GM21825 (cell line): ENCODE results near the gene CNTNAP3.
"Not testable (repeated sequence)": the region's sequence is repeated elsewhere in the genome, so short reads cannot be mapped to it uniquely, and the experiment has no call there.

Experiments
- ATAC-seq: cut with Tn5 transposase; IDR thresholded peaks from one replicate; pipeline ENCODE4 v1.9.1; 2021; ENCODE audit warnings: mild to moderate bottlenecking, moderate library complexity; ENCODE audit not compliant: unreplicated experiment

Gene CNTNAP3

DNA sequence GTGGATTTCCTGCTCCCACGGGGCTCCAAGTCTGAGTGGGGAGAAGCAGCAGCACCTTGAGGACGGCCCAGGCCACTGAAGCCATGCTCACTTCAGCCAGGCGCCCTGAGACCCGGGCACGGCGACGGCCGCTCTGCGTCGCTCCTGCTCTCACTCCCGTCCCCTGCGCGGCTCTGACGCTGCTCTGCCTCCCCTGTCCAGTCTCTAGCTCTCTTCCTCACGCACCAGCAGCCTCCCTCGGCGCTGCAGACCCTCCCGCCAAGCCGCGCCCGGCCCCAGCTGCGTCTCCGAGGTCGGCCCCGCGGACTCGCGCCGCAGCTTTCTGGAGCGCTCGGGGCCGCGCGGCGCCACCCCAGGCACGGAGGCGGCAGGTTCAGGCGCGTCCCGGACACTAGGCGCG lies at the start of gene CNTNAP3:
Gene CNTNAP3 (minus strand): TSS at position 188 of the 400 bp plus-strand sequence. CDS start 103 bp downstream, at position 85.
- ATAC-seq, result not testable (repeated sequence)

DNA sequence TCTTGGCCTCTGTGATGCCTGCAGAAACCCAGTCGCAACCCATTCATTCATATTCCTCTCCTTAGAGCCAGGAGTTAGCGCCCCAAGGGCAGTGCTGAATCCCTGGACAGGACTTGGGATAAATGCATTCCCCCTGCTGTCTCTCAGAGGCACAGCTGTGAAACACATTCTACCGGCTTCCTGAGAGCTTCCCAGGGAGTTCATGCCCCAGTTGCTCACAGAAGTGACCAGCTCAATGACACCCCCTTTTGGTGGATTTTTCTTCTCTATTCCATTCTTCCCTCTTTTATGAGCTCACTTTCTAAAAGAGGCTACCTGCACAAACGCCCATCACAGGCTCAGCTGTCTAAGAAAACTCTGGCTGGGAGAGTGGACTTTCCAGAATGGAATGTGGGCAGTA lies 8.0 kb downstream of the CNTNAP3 start:
- not testable (repeated sequence) for ATAC-seq

DNA sequence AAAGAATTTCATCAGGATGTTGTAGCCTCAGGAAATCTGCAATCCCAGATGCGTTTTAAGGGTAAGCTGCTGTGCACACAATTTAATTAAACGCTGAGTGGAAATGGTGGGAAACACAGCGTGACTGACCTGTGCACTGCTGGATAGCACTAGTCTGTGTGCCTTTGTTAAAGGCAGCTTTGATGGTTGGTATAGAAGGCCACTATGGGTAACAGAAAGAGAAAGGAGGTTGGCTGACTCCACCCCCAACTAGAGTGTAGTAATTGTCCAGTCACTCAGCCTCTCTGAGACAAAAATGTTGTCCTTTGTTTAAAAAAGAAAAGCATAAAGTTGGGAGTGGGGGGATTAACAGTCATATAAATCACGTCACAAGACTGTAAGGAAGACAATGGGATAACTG lies 45.5 kb downstream of the CNTNAP3 start:
- not testable (repeated sequence) for ATAC-seq

DNA sequence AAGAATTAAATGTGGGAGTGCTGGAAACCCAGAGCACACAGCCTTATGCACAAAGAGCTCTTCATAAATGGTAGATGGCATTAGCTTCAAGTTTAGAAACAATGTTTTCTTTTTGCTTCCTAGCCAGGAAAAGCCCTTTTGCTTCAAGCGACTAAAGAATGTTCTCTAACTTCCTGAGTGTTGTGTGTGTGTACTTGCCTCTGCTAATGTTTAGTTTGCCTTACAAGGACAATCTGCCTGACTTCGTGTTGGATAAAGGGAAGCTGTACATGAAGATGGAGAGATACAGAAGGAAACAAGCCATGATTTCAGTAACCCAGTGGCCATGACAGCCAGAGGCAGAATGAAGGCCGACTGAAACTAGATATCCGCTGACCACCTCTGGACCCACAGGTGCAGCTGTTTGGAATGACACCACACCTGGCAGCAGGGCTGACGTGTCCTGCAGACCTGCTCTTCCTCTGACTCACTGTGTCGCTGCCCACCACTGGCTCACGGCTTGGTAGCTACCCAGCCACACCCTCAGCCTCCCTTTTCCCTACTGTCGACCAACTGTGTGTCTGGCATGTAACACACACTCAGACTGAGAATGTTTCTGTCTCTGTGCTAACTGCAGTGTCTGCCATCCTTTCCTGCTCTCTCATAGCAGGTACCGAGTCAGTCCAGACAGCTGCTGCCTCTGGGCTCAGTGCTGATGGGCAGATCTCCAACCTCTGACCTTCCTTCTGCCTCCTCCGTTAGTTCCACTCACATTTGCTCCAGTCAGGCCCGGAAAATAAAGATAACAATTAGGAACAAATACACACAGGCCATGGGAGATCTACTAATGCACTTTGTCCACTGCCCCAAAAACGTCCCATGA lies 55.6 kb downstream of the CNTNAP3 start:
- ATAC-seq, result not testable (repeated sequence)

DNA sequence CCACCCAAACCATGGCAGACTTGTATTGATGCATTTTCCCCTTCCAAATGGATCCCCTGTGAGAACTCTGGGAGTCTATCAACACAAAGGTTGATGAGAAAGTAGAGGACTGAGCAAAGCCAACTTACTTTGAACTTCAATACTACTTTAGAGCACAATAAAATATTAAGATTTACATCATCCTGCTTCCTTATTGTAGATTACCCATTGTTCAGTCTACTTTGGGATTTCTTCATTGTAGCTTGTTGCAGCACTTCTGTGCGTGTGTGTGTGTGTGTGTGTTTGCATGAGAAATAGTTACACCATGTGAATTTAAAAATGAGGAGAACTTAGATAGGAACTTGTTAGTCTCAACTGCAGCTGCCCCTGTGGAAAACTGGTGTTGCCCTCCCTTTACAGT lies 72.0 kb downstream of the CNTNAP3 start:
- not testable (repeated sequence) for ATAC-seq

DNA sequence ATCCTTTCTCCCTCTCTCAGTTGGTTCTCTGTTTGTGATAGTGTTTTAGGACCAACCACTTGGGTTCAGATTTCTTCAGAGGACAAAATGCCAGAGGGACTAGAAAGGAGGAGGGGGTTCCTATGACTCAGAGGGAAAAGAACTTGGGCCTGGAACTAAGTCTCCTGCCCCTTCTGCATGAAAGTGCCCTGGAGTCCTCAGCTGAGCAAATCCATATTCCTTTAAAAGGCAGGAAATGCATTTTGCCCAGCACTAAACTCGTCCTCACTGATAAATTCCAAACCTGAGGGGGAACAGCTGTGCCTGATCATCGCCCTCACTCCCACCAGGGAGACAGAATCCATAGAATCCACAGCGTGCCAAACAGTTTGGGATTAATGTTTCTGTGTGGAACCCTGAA lies 78.2 kb downstream of the CNTNAP3 start:
- ATAC-seq, result not testable (repeated sequence)

DNA sequence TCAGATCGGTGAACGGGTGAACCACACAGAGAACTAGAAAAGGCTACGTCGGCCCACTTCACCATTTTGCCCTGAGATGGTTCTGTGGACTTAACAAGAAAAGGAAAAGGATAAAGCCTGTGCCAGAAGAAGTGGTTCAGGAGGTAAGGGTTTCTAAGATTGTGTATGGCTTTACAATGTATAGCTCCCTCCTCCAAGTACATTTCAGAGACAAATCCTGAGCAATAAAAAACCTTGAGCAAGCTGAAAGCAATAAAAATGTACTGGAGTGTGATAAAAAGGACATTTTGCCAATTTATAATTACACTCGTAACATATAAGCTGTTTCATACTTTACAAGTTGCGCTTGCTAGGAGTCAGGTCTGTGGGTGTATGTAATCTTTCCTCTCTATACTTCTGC lies 81.3 kb downstream of the CNTNAP3 start:
- not testable (repeated sequence) for ATAC-seq

DNA sequence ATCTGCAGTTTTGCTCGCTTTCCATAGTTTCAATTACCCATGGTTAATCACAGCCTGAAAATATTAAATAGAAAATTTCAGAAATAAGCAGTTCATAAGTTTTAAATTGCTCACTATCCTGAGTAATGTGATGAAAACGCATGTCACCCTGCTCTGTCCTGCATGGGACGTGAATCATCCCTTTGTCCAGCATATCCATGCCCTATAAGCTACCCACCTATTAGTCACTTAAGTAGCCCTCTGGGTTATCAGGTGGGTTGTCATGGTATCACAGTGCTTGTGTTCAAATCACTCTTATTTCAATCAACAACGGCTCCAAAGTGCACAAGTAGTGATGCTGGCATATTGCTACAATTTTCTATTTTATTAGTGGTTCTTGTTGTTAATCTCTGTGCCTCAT lies 82.1 kb downstream of the CNTNAP3 start:
- ATAC-seq, result not testable (repeated sequence)

DNA sequence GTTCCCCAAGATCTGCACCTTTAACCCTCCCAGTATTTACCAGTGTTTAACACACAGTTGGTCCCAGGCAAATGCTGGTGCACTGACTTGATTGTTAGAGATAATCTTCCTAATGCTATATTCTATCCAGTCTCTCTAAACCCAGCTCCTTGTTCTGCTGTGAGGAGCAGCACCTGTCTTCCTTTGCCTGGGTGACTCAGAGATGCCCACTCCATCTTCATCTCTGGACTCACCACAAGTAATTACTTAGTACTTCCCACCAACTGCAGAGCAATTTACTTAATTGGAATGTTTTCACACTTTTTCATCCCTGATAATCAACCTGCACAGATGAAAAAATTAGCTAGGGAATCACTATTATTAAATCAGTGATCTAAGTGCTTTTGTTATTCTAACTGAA lies 87.6 kb downstream of the CNTNAP3 start:
- not testable (repeated sequence) for ATAC-seq

DNA sequence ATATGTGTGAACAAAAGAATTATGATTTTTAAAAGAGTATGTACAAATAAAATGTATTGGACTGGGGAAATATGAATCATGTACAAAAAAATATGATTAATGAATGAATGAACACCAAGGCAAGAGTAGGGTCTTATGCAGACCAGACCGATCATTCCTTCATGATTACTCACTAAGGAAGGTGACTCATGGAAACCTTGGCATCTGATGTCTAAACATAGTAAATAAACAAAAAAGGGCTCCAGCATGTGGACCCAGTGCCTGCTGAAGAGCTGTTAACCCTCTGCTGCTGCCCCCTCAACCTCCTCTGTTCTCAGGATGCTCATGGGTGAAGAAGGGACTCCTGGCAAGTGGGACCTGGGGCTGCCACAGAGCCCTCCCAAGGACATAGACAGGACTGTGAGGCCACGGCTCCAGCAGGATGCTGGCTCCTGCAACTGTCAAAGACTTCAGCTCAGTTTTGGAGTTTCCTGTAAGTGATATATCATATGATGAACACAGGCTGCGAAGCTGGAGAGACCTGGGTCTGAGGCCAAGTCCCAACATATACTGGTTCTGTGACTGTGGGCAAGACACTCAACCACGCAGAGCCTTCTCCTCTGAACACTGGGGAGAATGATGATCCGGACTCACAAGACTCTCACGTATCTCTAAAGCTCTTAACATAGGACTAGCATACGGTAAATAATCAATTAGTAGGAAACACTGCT lies 89.8 kb downstream of the CNTNAP3 start:
- ATAC-seq, result not testable (repeated sequence)

DNA sequence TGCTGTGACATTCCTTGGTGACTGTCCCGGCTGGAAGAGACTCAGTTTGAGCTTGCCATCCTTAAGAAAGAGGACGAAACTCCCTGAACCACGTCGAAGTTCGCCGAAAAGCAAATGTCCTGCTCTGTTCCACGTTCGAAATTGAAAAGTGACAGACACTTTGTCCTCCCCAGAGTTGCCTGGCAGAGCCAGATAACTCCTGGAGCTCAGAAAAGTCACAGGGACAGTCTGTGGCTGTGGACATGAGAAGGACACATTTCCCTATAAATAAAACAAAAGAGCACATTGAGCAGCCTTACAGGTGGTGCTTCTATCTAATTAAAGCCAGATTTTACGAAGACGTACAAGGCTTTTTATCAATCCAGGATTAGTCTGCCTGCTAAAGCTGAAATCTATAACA lies 116.6 kb downstream of the CNTNAP3 start:
- ATAC-seq, result not testable (repeated sequence)

DNA sequence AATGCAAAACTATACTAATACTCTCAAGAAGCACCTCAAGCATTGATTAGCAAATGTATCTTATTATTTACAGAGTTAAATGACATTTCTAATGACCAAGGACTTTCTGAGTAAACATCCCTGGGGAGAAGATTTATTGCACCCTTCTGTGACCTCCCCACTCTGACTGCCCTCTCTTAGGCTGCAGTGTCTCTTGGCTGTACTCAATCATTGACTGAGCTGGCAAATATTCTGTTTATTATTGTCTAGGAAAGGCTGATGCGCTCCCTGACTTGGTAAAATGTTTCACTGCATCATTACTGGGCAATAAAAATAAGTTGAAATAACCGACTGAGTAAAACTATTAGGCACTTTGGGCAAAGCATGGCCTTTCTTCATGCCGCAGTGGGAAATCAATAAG lies 130.3 kb downstream of the CNTNAP3 start:
- ATAC-seq, result not testable (repeated sequence)

DNA sequence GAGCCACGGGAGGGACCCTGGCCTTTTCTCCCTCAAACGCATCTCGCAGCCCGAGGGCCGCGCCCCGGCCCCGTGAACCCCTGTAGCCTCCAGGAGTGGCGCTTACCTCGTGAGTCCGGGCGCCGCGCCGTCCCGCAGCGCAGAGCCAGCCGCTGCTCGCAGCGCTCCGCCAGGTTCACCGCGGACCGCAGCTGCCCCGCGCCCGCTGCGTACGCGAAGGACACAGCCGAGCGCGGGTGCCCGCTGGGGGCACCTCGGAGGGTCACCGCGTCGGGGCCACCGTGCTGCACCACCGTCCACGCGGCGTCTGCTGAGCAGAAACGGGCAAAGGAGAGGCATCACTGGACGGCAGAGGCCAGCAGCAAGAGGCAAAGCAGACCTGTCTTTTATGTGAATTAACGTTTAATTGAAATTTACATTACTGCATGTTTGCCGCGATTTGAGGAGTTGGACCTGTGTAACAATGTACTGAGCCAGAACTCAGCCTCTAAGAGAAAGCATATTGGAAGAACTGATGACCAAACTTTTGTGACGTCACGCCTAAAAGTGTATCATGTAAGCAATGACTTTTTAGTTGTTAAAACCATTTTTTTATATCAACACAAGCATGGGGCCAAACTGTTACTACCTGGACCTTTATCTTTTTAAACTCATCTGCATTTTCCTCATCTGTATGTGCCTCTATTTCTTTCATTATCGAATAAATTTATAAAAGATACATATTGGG lies 155.0 kb downstream of the CNTNAP3 start:
- ATAC-seq, result not testable (repeated sequence)

DNA sequence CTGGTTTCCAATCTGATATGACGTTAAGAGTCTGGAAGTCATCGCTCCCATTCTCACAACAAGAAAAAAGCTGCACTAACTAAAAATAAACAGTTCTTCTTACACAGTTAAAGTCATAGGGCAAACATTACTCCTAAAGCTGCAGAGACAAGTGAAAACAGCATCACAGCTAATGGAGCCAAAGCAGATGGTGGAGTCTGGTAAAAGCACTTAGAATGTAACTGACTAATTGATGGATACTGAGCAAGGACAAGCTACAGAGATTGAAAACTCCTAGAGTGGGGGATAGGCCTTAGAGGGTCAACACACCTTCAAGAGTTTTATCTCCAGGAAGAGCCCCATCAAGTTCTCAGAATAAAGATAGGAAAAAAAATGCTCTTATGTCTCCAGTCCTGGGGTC lies 166.6 kb downstream of the CNTNAP3 start:
- not testable (repeated sequence) for ATAC-seq

DNA sequence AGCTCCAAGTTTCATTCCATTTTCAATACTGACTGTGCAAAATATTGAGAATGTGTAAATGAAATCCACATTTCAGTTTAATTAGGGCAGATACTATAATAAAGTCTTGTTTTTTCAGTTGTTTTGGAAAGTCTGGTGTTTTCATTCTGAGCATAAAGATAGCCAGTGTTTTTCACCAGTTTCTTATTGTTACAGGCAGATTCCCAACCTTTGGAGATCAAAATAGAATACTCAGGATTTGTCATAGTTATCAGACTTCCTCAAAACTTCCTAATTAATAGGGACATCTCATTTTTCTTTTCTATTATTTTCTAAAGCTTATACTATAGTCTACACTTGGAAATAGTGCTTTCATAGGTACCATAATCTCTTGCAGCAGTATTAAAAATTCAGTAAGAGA lies 176.2 kb downstream of the CNTNAP3 start:
- ATAC-seq, result not testable (repeated sequence)

DNA sequence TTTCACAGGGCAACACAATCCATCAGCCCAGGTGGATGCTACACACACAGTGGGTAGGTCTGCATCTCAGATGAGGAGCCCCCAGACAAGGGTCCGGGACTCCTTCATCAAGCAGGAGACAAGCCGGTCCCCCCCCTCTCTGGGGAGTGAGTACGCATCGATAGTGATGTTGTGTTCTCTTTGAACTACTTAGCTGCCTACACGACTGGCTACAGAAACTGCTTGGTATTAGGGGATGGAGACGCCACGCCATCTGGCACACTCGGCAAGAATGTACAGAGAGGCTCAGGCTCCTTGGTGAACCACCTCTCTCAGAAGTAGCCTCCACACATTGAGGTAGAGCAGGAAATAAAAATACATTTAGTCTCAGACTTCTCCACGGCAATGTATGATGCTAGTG lies 179.8 kb downstream of the CNTNAP3 start:
- ATAC-seq, result no peak

DNA sequence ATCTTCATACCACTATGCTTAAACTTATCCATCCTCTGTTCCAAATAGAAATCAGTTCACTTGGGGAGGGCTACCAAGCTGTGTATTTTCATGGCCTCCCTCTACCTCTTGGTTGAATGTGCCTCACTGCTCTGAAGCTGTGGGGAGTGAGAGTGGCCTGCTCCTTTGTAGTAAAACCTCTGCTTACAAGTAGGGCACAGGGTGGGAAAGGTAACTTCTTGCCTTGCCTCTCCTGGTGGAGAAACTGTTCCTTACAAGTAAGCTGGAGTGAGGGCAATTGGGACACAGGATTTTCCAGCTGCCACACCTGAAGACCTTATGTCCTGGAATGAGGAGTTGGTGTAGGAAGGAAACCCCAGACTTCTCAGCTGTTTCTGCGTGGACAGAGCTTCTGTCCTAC lies 190.8 kb downstream of the CNTNAP3 start:
- ATAC-seq, result not testable (repeated sequence)

DNA sequence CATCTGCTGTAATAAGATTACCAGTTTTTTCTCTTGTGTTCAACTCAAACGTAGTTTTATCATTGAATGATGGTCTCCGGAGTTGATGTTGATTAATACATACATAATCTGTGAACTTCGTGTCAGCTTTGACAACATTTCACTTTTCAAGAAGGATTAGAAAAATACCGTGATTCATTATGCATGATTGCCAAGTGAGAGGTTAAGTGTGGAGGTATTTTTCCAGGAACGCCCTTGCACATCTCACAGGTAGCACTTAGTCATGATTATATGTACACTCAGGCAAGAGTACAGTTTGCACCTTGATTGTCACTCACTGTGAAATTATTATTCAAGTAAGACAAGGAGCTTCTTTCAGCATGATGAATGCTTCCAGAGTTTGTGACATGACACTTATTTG lies 202.7 kb downstream of the CNTNAP3 start:
- ATAC-seq, result not testable (repeated sequence)

DNA sequence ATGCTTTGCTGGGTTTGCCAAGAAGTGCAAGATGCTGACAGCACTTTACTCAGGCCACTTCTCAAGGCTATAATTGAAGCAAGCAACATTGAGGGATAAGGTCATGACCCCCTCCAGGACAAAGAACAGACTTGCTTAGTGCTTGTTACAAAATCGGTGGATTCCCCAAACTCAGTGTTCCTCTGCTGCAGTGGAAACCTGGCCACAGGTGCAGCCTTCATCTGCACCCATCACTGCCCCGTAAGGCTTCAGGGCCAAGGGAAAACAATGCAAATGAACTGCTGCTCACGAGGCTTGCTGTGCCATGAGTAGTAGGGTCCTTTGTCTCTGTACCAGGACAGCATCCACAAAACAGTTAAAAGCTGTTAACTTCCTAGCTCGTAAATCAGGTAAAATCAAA lies 205.4 kb downstream of the CNTNAP3 start:
- not testable (repeated sequence) for ATAC-seq

DNA sequence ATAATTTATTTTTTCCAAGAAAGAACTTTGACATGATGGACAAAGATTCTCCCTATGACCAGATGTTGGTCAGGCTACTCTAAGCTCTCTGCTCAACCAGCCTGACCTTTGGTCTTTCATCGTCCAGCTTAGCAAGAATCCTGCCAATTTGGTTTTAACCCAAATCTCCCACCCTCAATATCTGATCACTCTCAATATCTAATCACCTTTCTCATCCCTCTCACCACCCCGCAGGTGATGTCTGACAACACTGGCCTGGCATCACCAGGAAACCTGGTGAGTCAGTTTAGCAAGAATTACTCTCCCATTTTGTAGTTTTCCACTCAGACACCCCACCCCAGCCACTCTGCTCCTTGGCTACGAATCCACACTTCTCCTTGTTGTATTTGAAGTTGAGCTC lies 207.9 kb downstream of the CNTNAP3 start:
- not testable (repeated sequence) for ATAC-seq

DNA sequence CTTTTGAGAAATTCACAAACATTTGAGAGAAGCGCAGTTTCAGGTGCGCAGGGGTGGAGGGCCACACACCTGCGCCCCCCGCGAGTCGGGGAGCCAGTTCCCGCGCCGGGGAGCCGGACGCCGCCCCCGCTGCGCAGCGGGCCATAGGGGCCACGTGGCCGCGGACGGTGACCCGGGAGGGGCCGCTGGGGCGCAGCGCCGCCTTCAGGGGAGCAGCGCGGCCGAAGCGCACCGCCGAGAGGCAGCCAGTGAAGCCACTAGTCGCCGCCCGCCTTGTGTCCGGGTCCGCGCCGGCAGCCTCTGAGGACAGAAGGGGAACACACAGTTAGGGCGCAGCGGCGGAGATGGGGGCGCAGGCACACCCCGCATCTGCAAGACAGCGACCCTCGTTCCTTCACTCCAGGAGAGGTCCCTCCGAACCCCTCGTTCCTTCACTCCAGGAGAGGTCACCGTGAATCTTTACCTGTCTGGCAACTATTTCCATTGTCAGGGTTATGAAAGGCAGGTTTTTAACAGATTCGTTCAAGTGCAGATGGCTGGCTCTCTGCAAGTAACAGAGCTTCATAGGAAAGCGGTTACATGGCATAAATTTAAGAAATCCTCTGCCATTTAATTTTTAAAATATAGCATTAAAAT lies 209.2 kb downstream of the CNTNAP3 start:
- ATAC-seq, result not testable (repeated sequence)
